GM23248 (cell line): ENCODE data around the gene COL5A3.

Experiments used
- EZH2 ChIP-seq: fragments of 200-600 bp; sonication (generic); IDR thresholded peaks from 2 replicates; pipeline ENCODE4 v1.6.1; 2018; ENCODE audit warnings: antibody characterized with exemption, mild to moderate bottlenecking; ENCODE audit not compliant: insufficient read depth, poor library complexity, severe bottlenecking
- EZH2phosphoT487 ChIP-seq: fragments of 200-600 bp; sonication (generic); IDR thresholded peaks from 2 replicates; pipeline ENCODE4 v1.6.1; 2018; ENCODE audit warnings: antibody characterized with exemption, moderate library complexity, mild to moderate bottlenecking, low read depth; ENCODE audit not compliant: insufficient read depth

GRCh38 chr19:9971166-9971897 lies 39.0 kb downstream of the COL5A3 start:
- TF ChIP-seq EZH2 (no peak), EZH2phosphoT487 (no peak)
